Measurements from ENCODE around the gene NUP93.

DNA sequence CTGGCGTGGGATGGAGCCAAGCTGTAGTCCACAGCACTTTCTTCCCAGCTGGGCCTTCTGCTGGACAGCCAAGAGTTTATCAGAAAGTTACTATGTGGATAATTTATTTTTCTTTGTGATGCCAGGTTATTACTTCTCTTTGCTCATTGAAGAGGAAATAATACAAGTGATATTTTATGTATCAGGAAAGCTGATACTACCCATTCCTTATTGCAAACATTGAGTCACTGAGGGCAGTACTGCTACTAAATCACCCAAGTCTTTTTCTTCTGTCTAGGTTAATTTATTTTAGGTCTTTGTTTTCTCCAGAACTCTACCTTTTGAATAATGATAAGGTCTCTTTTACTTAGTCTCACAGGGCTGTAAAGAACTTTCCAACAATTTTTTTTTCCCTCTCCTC is 8.3 kb downstream of the NUP93 start:
- TF ChIP-seq, protein P1, sequence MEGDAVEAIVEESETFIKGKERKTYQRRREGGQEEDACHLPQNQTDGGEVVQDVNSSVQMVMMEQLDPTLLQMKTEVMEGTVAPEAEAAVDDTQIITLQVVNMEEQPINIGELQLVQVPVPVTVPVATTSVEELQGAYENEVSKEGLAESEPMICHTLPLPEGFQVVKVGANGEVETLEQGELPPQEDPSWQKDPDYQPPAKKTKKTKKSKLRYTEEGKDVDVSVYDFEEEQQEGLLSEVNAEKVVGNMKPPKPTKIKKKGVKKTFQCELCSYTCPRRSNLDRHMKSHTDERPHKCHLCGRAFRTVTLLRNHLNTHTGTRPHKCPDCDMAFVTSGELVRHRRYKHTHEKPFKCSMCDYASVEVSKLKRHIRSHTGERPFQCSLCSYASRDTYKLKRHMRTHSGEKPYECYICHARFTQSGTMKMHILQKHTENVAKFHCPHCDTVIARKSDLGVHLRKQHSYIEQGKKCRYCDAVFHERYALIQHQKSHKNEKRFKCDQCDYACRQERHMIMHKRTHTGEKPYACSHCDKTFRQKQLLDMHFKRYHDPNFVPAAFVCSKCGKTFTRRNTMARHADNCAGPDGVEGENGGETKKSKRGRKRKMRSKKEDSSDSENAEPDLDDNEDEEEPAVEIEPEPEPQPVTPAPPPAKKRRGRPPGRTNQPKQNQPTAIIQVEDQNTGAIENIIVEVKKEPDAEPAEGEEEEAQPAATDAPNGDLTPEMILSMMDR (IDR thresholded peaks at IDR 0.05; ENCODE audit: low read length), result no peak
- TF ChIP-seq EZH2phosphoT487 (IDR thresholded peaks at IDR 0.05; ENCODE audit: low read length), result no peak

Measured in MM.1S (cell line).